ENCODE results near the gene CARM1.

CARM1 gene

DNA sequence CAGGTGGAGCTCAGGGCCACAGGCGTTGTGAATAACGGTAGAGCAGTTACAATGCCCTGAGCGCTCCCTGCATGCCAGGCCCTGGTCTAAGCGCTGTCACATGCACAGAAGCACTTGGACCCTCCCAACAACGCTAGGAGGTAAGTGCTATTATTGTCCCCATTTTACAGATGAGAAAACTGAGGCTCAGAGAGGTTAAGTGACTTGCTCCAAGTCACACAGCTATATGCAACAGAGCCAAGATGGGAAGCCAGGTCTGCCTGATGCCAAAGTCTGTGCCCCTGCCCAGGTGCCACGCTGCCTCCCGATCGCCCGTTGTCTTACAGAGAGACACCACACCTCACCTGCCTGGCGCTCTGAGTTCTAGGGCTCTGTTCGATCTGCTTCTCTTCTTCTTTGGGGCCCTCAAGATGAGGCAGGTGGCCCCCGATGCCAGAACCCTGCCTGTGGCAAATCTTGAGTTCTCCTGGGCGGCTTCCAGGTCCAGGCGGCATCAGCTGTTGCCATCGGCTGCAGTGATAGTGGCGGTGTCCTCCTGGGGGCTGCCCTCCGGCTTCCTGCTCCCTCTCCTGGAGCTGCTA, 37.1 kb downstream of the CARM1 start:
- no CpG with 5 or more reads among the region's 17 CpGs for WGBS (ENCODE audit: insufficient coverage, insufficient read length)
- Histone ChIP-seq H3K36me3 (ENCODE audit: control insufficient read depth, insufficient read depth, low read length) (peaks cover 25% of the 10 kb centered on the region), H3K27ac (ENCODE audit: low read length) (no peak overlapping the region), H3K9me3 (ENCODE audit: control insufficient read depth, insufficient read depth, low read length) (no peaks in the 10 kb centered on the region), H3K4me1 (ENCODE audit: control insufficient read depth, insufficient read depth, low read length) (no peaks in the 10 kb centered on the region), H3K27me3 (ENCODE audit: control insufficient read depth, insufficient read depth, low read length) (no peaks in the 10 kb centered on the region), H3K4me3 (ENCODE audit: low read length) (no peak overlapping the region)
- DNase-seq (ENCODE audit: low read depth, low spot score) = no peak

DNA sequence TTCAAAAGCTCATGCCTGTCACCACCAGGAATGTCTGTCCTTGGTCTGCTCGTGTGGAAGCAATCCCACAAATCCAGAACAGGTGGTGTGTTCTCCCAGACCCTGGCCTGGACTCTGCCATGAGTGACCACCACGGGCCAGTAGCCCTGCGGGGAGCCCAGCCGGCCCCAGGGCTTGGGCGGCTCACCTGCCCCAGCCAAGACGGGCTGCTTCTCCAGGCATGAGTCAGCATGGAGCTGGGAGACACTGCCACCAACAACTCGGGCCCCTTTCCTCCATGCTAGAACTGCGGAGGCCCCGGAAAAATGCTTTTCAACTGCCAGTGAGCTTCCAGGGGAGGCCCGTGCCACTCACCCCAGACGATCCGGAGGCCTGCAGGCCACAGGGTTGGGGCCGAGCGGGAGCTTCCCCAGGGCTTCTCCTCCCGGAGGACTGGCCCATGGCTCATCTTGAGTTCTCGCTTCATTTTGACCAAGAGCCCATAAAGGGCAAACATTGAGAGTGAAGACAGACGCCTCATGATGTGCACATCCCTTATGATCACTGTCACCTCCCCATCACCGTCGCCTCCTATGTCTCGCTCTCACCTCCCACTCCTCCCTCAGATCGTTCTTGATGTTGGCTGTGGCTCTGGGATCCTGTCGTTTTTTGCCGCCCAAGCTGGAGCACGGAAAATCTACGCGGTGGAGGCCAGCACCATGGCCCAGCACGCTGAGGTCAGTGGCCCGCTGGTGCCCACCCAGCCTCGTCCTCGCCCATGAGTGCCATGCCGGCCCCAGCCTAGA, 40.4 kb downstream of the CARM1 start:
- no CpG with 5 or more reads among the region's 31 CpGs for WGBS (ENCODE audit: insufficient coverage, insufficient read length)
- Histone ChIP-seq H3K36me3 (ENCODE audit: control insufficient read depth, insufficient read depth, low read length) (peaks cover 34% of the 10 kb centered on the region), H3K4me1 (ENCODE audit: control insufficient read depth, insufficient read depth, low read length) (no peaks in the 10 kb centered on the region), H3K9me3 (ENCODE audit: control insufficient read depth, insufficient read depth, low read length) (no peaks in the 10 kb centered on the region), H3K27ac (ENCODE audit: low read length) (no peak overlapping the region), H3K4me3 (ENCODE audit: low read length) (no peak overlapping the region), H3K27me3 (ENCODE audit: control insufficient read depth, insufficient read depth, low read length) (no peaks in the 10 kb centered on the region)
- no peak for DNase-seq (ENCODE audit: low read depth, low spot score)

DNA sequence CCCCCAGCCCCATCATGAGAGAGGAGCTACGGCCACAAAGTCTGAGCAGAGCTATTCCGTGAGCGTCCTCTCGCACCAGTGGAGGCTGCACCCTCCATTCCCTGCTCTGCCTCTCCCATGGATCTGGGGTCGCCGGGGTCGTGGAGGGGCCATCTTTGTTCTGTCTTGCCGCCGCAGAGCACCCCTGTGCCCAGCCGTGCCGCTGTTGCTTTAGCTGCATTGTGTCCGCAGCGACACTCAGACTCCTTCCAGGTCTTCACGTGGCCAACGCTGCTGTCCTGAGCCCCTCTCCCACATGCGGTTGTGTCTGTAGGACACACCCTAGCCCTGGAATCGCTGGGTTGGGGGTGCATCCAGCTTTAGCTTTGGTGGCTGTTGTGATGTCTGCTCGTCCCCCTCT, 41.3 kb downstream of the CARM1 start:
- DNase-seq (ENCODE audit: low read depth, low spot score) = no peak
- no peaks in the 10 kb centered on the region for H3K4me1 ChIP-seq (ENCODE audit: control insufficient read depth, insufficient read depth, low read length)
- no peak overlapping the region for H3K4me3 ChIP-seq (ENCODE audit: low read length)
- H3K9me3 ChIP-seq (ENCODE audit: control insufficient read depth, insufficient read depth, low read length) = no peaks in the 10 kb centered on the region
- peaks cover 34% of the 10 kb centered on the region for H3K36me3 ChIP-seq (ENCODE audit: control insufficient read depth, insufficient read depth, low read length)
- WGBS (ENCODE audit: insufficient coverage, insufficient read length) = no CpG with 5 or more reads among the region's 18 CpGs
- H3K27me3 ChIP-seq (ENCODE audit: control insufficient read depth, insufficient read depth, low read length) = no peaks in the 10 kb centered on the region
- H3K27ac ChIP-seq (ENCODE audit: low read length) = no peak overlapping the region

DNA sequence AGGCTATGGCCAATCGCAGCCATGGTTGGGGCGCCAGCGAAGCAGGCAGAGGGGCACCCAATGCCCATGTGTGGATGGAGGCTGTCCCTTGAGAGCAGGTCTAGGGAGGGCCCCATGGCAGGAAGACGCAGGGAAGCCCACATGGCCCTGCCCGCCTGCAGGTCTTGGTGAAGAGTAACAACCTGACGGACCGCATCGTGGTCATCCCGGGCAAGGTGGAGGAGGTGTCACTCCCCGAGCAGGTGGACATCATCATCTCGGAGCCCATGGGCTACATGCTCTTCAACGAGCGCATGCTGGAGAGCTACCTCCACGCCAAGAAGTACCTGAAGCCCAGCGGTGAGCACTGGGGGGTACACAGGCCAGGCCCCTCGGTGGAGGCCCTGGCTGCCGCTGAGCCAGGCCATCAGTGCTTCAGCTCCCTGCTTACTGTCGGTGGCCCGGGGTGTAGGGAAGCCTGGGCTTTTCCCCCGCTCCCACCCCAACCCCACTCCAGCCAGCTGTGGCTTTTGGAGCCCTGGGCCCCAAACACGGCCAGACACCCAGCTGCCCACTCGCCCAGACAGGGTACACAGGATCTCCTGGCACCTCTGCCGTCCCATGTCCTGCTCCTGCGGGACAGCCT, 42.5 kb downstream of the CARM1 start:
- Histone ChIP-seq H3K27ac (ENCODE audit: low read length) (no peak overlapping the region), H3K4me3 (ENCODE audit: low read length) (no peak overlapping the region), H3K9me3 (ENCODE audit: control insufficient read depth, insufficient read depth, low read length) (no peaks in the 10 kb centered on the region), H3K27me3 (ENCODE audit: control insufficient read depth, insufficient read depth, low read length) (no peaks in the 10 kb centered on the region), H3K36me3 (ENCODE audit: control insufficient read depth, insufficient read depth, low read length) (peaks cover 28% of the 10 kb centered on the region), H3K4me1 (ENCODE audit: control insufficient read depth, insufficient read depth, low read length) (no peaks in the 10 kb centered on the region)
- WGBS (ENCODE audit: insufficient coverage, insufficient read length) = no CpG with 5 or more reads among the region's 24 CpGs
- no peak for DNase-seq (ENCODE audit: low read depth, low spot score)

DNA sequence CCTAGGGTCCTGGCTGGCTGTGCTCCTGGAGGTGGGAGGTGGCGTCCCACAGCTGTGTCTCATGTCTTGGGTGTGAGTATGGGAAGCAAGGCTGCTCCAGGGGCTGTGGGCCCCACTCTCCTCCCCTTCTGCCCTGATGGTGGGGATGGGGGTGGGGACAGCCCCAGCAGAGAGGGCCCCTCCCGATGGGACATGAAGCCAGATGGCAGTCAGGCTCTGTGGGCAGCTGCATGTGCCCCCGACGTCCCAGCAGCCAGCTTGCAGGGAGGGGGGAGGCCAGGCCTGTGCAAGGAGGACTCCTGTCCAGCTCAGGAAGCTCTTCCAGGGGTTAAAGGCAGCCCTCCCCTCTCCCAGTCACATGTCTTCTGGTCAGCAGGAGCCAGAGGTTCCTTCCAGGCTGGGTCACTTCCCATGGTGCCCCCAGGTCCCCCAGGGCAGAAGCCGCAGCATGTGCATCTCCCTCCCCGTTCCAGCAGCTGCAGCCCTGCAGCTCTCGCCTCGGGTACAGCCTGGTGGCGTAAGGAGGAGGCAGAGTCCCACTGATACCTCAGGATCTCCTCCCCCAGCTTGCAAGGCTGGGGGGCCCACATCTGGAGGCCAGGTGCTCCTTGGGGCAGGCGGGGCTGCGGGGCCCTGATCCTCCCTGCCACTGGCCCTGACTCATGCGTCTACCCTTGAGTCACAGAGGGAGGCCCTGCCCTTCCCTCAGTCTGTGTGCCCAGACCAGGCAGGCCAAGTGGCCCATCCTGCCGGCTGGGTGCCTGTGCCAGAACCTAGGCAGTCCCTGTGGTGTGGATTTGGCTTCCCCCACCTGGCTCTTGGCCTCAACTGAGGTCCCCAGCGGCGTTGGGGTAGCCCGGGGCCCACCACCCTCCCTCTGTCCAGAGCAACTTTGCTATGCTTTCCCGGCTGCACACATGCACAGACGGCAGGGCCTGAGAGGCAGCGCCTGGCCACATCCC, 44.1 kb downstream of the CARM1 start:
- no CpG with 5 or more reads among the region's 19 CpGs for WGBS (ENCODE audit: insufficient coverage, insufficient read length)
- no peak for DNase-seq (ENCODE audit: low read depth, low spot score)
- peaks cover 38% of the 10 kb centered on the region for H3K36me3 ChIP-seq (ENCODE audit: control insufficient read depth, insufficient read depth, low read length)

DNA sequence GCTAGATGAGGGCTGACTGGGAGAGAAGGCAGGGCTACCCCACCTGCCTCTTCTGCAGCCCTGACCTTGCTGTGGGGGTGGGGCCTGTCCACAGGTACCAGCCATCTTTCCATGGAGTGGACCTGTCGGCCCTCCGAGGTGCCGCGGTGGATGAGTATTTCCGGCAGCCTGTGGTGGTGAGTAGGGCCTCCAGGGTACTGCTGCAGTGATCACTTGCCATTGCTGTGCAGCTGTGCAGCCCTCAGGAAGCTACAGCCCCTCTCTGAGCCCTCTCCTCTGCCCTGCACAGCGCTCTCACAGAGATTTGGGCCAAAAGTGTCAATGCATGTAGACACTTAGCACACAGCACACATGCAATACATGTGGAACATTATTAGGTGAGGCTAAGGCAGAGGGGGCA, 45.2 kb downstream of the CARM1 start:
- no CpG with 5 or more reads among the region's 6 CpGs for WGBS (ENCODE audit: insufficient coverage, insufficient read length)
- Histone ChIP-seq H3K4me3 (ENCODE audit: low read length) (no peak overlapping the region; the same call in 1 of the 2 replicates), H3K27me3 (ENCODE audit: control insufficient read depth, insufficient read depth, low read length) (no peaks in the 10 kb centered on the region), H3K36me3 (ENCODE audit: control insufficient read depth, insufficient read depth, low read length) (peaks cover 43% of the 10 kb centered on the region), H3K9me3 (ENCODE audit: control insufficient read depth, insufficient read depth, low read length) (no peaks in the 10 kb centered on the region), H3K27ac (ENCODE audit: low read length) (no peak overlapping the region), H3K4me1 (ENCODE audit: control insufficient read depth, insufficient read depth, low read length) (no peaks in the 10 kb centered on the region; the same call in 1 of the 2 replicates)
- no peak for DNase-seq (ENCODE audit: low read depth, low spot score)

More for the DNA sequence above, 44.1 kb downstream of the CARM1 start:
- Histone ChIP-seq H3K4me1 (ENCODE audit: control insufficient read depth, insufficient read depth, low read length) (no peaks in the 10 kb centered on the region), H3K4me3 (ENCODE audit: low read length) (no peak overlapping the region), H3K9me3 (ENCODE audit: control insufficient read depth, insufficient read depth, low read length) (no peaks in the 10 kb centered on the region), H3K27me3 (ENCODE audit: control insufficient read depth, insufficient read depth, low read length) (no peaks in the 10 kb centered on the region), H3K27ac (ENCODE audit: low read length) (no peak overlapping the region)

DNA sequence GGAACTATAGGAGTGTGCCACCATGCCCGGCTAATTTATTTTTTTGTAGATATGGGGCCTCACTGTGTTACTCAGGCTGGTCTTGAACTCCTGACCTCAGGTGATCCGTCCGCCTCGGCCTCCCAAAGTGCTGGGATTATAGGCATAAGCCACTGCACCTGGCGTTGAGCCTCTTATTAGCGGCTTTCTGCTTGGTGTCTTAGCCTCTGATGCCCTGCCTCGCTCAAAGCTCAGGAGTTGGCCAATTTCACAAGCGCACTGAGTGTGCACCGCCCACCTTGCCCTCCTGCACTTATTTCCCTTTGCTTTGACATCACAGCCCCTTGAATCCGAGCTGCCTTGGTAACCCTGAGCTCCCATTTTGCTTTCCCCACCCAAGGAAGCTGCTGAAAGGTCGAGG, 47.0 kb downstream of the CARM1 start:
- Histone ChIP-seq H3K4me1 (ENCODE audit: control insufficient read depth, insufficient read depth, low read length) (no peaks in the 10 kb centered on the region; the same call in 1 of the 2 replicates), H3K27ac (ENCODE audit: low read length) (no peak overlapping the region), H3K36me3 (ENCODE audit: control insufficient read depth, insufficient read depth, low read length) (peaks cover 41% of the 10 kb centered on the region), H3K9me3 (ENCODE audit: control insufficient read depth, insufficient read depth, low read length) (no peaks in the 10 kb centered on the region), H3K27me3 (ENCODE audit: control insufficient read depth, insufficient read depth, low read length) (no peaks in the 10 kb centered on the region), H3K4me3 (ENCODE audit: low read length) (no peak overlapping the region; the same call in 1 of the 2 replicates)
- WGBS (ENCODE audit: insufficient coverage, insufficient read length) = no CpG with 5 or more reads among the region's 11 CpGs
- no peak for DNase-seq (ENCODE audit: low read depth, low spot score)

DNA sequence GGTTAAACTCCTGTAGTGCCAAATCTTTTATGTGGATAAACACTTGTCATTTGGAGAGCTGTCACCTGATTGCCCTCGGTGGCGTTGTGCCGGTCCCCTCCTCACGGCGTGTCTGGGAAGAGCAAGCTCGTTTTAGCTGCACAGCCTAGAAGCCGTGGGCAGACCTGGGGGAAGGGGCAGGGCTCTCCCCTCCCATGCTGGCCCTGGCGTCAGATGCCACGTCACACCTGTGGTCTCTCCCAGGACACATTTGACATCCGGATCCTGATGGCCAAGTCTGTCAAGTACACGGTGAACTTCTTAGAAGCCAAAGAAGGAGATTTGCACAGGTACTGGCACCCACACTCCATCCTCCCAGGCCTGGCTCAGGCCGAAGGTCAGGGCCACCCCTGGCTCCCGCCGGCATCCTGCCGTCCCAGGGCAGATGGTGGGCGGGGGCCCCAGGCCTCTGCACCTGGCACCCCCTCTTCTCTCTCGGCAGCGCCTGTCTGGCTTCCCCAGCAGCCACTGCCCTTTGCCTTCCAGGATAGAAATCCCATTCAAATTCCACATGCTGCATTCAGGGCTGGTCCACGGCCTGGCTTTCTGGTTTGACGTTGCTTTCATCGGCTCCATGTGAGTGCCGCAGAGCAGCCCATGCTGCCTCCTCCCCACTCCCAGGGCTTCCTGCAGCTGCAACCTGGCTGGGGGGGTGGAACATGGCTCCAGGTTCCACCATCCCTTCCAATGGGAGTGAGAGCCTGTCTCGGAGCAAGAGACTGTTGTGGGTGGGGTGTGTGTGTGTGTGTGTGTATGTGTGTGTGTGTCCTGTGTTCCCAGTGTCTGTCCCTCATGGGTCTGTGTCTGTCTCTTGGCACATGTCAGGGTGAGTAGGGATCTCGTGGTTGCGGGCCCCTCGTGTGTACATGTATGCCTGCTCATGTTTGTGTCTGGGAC, 48.3 kb downstream of the CARM1 start:
- peaks cover 45% of the 10 kb centered on the region for H3K36me3 ChIP-seq (ENCODE audit: control insufficient read depth, insufficient read depth, low read length)
- no peaks in the 10 kb centered on the region; the same call in 1 of the 2 replicates for H3K4me1 ChIP-seq (ENCODE audit: control insufficient read depth, insufficient read depth, low read length)
- no peaks in the 10 kb centered on the region for H3K27me3 ChIP-seq (ENCODE audit: control insufficient read depth, insufficient read depth, low read length)
- no peak for DNase-seq (ENCODE audit: low read depth, low spot score)
- H3K9me3 ChIP-seq (ENCODE audit: control insufficient read depth, insufficient read depth, low read length) = no peaks in the 10 kb centered on the region
- H3K4me3 ChIP-seq (ENCODE audit: low read length) = no peak overlapping the region
- H3K27ac ChIP-seq (ENCODE audit: low read length) = no peak overlapping the region
- WGBS (ENCODE audit: insufficient coverage, insufficient read length) = no CpG with 5 or more reads among the region's 26 CpGs

DNA sequence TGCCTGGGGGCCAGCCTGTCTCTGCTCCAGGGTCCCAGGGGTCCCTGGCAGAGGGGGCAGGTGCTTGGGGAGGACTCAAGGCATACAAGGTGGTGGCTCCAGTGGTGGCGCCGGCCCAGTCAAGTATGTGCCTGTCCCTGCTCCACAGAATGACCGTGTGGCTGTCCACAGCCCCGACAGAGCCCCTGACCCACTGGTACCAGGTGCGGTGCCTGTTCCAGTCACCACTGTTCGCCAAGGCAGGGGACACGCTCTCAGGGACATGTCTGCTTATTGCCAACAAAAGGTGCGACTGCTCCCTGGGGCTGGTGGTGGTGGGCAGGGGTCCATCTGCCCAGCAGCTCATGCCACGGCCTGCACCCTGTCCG, 48.9 kb downstream of the CARM1 start:
- DNase-seq (ENCODE audit: low read depth, low spot score) = no peak
- WGBS (ENCODE audit: insufficient coverage, insufficient read length) = no CpG with 5 or more reads among the region's 10 CpGs
- no peak overlapping the region for H3K4me3 ChIP-seq (ENCODE audit: low read length)
- H3K9me3 ChIP-seq (ENCODE audit: control insufficient read depth, insufficient read depth, low read length) = no peaks in the 10 kb centered on the region
- H3K36me3 ChIP-seq (ENCODE audit: control insufficient read depth, insufficient read depth, low read length) = peaks cover 42% of the 10 kb centered on the region
- no peaks in the 10 kb centered on the region for H3K27me3 ChIP-seq (ENCODE audit: control insufficient read depth, insufficient read depth, low read length)
- no peak overlapping the region for H3K27ac ChIP-seq (ENCODE audit: low read length)
- no peaks in the 10 kb centered on the region; the same call in 1 of the 2 replicates for H3K4me1 ChIP-seq (ENCODE audit: control insufficient read depth, insufficient read depth, low read length)
